HEK293 (cell line): Measurements from ENCODE around the gene AFG3L2.

ENCODE experiments used
- CTCF ChIA-PET: fragments of 350-600 bp; formaldehyde crosslinking; extraction: SDS; loops from one replicate; lab custom pipeline; 2021; ENCODE audit warnings: antibody characterized with exemption; lab: Yijun Ruan, JAX
- POLR2A ChIA-PET: fragments of 300-600 bp; formaldehyde crosslinking; extraction: SDS; loops from one replicate; lab custom pipeline; 2020; ENCODE audit warnings: antibody characterized with exemption, inconsistent platforms; lab: Yijun Ruan, JAX
- H3K27ac ChIP-seq: fragments of 200-500 bp; sonication (Bioruptor generic); 2 replicates; pipeline ENCODE4 v1.5.1; 2014; ENCODE audit warnings: low read depth, low read length, control low read depth, inconsistent platforms; ENCODE audit errors: extremely low read depth
- H3K36me3 ChIP-seq, 2 experiments: fragments of 200-500 bp in 1 of 2; sonication (Bioruptor generic) in 1 of 2; 1 replicate in 1 of 2; 2 replicates in 1 of 2; pipeline ENCODE4 v1.5.1; 2014 to 2017; ENCODE audit warnings: inconsistent platforms in 2 of 2, low read length in 2 of 2; ENCODE audit not compliant: control insufficient read depth in 2 of 2, insufficient read depth in 1 of 2
- H3K4me1 ChIP-seq: fragments of 200-500 bp; sonication (Bioruptor generic); 2 replicates; pipeline ENCODE4 v1.5.1; 2014; ENCODE audit warnings: mild to moderate bottlenecking, low read length, inconsistent platforms; ENCODE audit not compliant: control insufficient read depth, insufficient read depth
- H3K4me3 ChIP-seq: 2 replicates; pipeline ENCODE4 v1.5.1; 2011; ENCODE audit warnings: low read depth, mild to moderate bottlenecking, control low read depth, low read length, moderate library complexity
- H3K9me3 ChIP-seq: fragments of 200-500 bp; sonication (Bioruptor generic); 2 replicates; pipeline ENCODE4 v1.5.1; 2014; ENCODE audit warnings: low read depth, low read length, inconsistent platforms; ENCODE audit not compliant: control insufficient read depth, insufficient read depth
- GFI1B ChIP-seq: fragments of 450-650 bp; formaldehyde crosslinking; IDR thresholded peaks from 2 replicates; pipeline ENCODE4 v1.5.1; 2016; ENCODE audit warnings: missing biosample characterization, missing genetic modification characterization
- HOXA7 ChIP-seq: sonication (generic); formaldehyde crosslinking; IDR thresholded peaks from 2 replicates; pipeline ENCODE4 v1.8.1; 2022; ENCODE audit warnings: missing genetic modification reagents, borderline replicate concordance
- HOXD13 ChIP-seq: sonication (generic); formaldehyde crosslinking; IDR thresholded peaks from 2 replicates; pipeline ENCODE4 v1.8.0; 2022; ENCODE audit warnings: missing genetic modification reagents, borderline replicate concordance
- KLF9 ChIP-seq: fragments of 450-650 bp; formaldehyde crosslinking; IDR thresholded peaks from 2 replicates; pipeline ENCODE4 v1.5.1; 2016; ENCODE audit warnings: missing biosample characterization, missing genetic modification characterization, low read depth
- OSR2 ChIP-seq: fragments of 450-650 bp; formaldehyde crosslinking; IDR thresholded peaks from 2 replicates; pipeline ENCODE4 v1.5.1; 2016; ENCODE audit warnings: missing biosample characterization, missing genetic modification characterization
- PRDM4 ChIP-seq: fragments of 450-650 bp; formaldehyde crosslinking; IDR thresholded peaks from 2 replicates; pipeline ENCODE4 v1.5.1; 2017; ENCODE audit warnings: missing biosample characterization, missing genetic modification characterization
- SCRT1 ChIP-seq: fragments of 450-650 bp; formaldehyde crosslinking; IDR thresholded peaks from 2 replicates; pipeline ENCODE4 v1.5.1; 2016; ENCODE audit warnings: missing biosample characterization, missing genetic modification characterization, borderline replicate concordance
- SCRT2 ChIP-seq: fragments of 450-650 bp; formaldehyde crosslinking; IDR thresholded peaks from 2 replicates; pipeline ENCODE4 v1.5.1; 2016; ENCODE audit warnings: missing biosample characterization, missing genetic modification characterization
- SP2 ChIP-seq: fragments of 450-650 bp; formaldehyde crosslinking; IDR thresholded peaks from 2 replicates; pipeline ENCODE4 v1.5.1; 2016; ENCODE audit warnings: missing biosample characterization, missing genetic modification characterization
- ZFP37 ChIP-seq: fragments of 450-650 bp; formaldehyde crosslinking; IDR thresholded peaks from 2 replicates; pipeline ENCODE4 v1.5.1; 2016; ENCODE audit warnings: missing biosample characterization, missing genetic modification characterization
- ZNF114 ChIP-seq: fragments of 450-650 bp; formaldehyde crosslinking; IDR thresholded peaks from 2 replicates; pipeline ENCODE4 v1.5.0; 2017; ENCODE audit warnings: missing biosample characterization, missing genetic modification characterization
- ZNF175 ChIP-seq: fragments of 450-650 bp; formaldehyde crosslinking; IDR thresholded peaks from 2 replicates; pipeline ENCODE4 v1.5.1; 2016; ENCODE audit warnings: missing biosample characterization, missing genetic modification characterization
- ZNF18 ChIP-seq: fragments of 450-650 bp; formaldehyde crosslinking; IDR thresholded peaks from 2 replicates; pipeline ENCODE4 v1.5.1; 2016; ENCODE audit warnings: missing biosample characterization, missing genetic modification characterization
- ZNF214 ChIP-seq: fragments of 450-650 bp; formaldehyde crosslinking; IDR thresholded peaks from 2 replicates; pipeline ENCODE4 v1.5.1; 2017; ENCODE audit warnings: missing biosample characterization, mild to moderate bottlenecking, missing genetic modification characterization, borderline replicate concordance
- ZNF26 ChIP-seq: fragments of 450-650 bp; formaldehyde crosslinking; IDR thresholded peaks from 2 replicates; pipeline ENCODE4 v1.5.1; 2016; ENCODE audit warnings: missing biosample characterization, missing genetic modification characterization
- ZNF266 ChIP-seq: fragments of 450-650 bp; formaldehyde crosslinking; IDR thresholded peaks from 2 replicates; pipeline ENCODE4 v1.5.1; 2016; ENCODE audit warnings: missing biosample characterization, missing genetic modification characterization, low read depth
- ZNF280C ChIP-seq: fragments of 450-650 bp; formaldehyde crosslinking; IDR thresholded peaks from 2 replicates; pipeline ENCODE4 v1.5.1; 2016; ENCODE audit warnings: missing biosample characterization, missing genetic modification characterization
- ZNF302 ChIP-seq: fragments of 450-650 bp; formaldehyde crosslinking; IDR thresholded peaks from 2 replicates; pipeline ENCODE4 v1.5.1; 2016; ENCODE audit warnings: missing biosample characterization, missing genetic modification characterization, low read depth
- ZNF394 ChIP-seq: fragments of 450-650 bp; formaldehyde crosslinking; IDR thresholded peaks from 2 replicates; pipeline ENCODE4 v1.5.1; 2016; ENCODE audit warnings: missing biosample characterization, missing genetic modification characterization, mild to moderate bottlenecking, moderate library complexity, borderline replicate concordance
- ZNF510 ChIP-seq: fragments of 450-650 bp; formaldehyde crosslinking; IDR thresholded peaks from 2 replicates; pipeline ENCODE4 v1.5.1; 2018; ENCODE audit warnings: mild to moderate bottlenecking, missing genetic modification characterization, missing biosample characterization; ENCODE audit not compliant: insufficient replicate concordance
- ZNF830 ChIP-seq: fragments of 450-650 bp; IDR thresholded peaks from 2 replicates; pipeline ENCODE4 v1.5.0; 2018; ENCODE audit warnings: missing biosample characterization, missing genetic modification characterization, low read depth, mild to moderate bottlenecking, moderate library complexity

The AFG3L2 gene

GRCh38 chr18:12317664-12318333 lies 59.2 kb downstream of the AFG3L2 start:
- POLR2A ChIA-PET, result interaction anchor here (0.6 to 1.7 kb wide), 5 partner anchors 9 to 351 kb away, joined by 3 to 6 read pairs (median 5); no protein-coding TSS in a partner anchor
- CTCF ChIA-PET, result interaction anchor here (1.2 to 12.6 kb wide), 3 partner anchors 8 to 46 kb away, joined by 3 to 101 read pairs (median 15); no protein-coding TSS in a partner anchor
- Histone ChIP-seq H3K4me3 (no peak overlapping the region), H3K27ac (no peak overlapping the region), H3K9me3 (no peaks in the 10 kb centered on the region), H3K4me1 (0 out of 2 replicates have a peak, but pooled peaks cover 2% of the 10 kb centered on the region), H3K36me3 (peaks cover 32 to 68% of the 10 kb centered on the region in 2 experiments)
- TF ChIP-seq SCRT1 (tag by site-specific recombination) (peak; percentile 49; the same call in 1 of the 2 replicates), SCRT2 (tag by site-specific recombination) (peak; percentile 69; the same call in 1 of the 2 replicates), ZNF266 (tag by site-specific recombination) (no peak)

GRCh38 chr18:12315911-12316310 lies 61.1 kb downstream of the AFG3L2 start:
- POLR2A ChIA-PET, result no interaction called here
- CTCF ChIA-PET, result interaction anchor here (12.6 kb wide), 1 partner anchor 12 kb away, joined by 101 read pairs; no protein-coding TSS in a partner anchor
- no peak for TF ChIP-seq ZNF510 (tag by site-specific recombination)
- no peak for TF ChIP-seq ZFP37
- TF ChIP-seq ZNF280C (tag by site-specific recombination), result no peak
- TF ChIP-seq ZNF394 (tag by site-specific recombination), result no peak
- TF ChIP-seq ZNF214 (tag by site-specific recombination), result no peak
- TF ChIP-seq ZNF18 (tag by site-specific recombination), result no peak
- TF ChIP-seq KLF9, result no peak
- no peak for TF ChIP-seq OSR2 (tag by site-specific recombination)
- no peak for TF ChIP-seq HOXD13 (CRISPR knock-in tag)
- TF ChIP-seq ZNF26 (tag by site-specific recombination), result no peak
- TF ChIP-seq SP2 (tag by site-specific recombination), result no peak

GRCh38 chr18:12315490-12315889 lies 61.5 kb downstream of the AFG3L2 start:
- Histone ChIP-seq H3K4me3 (no peak overlapping the region), H3K27ac (no peak overlapping the region), H3K4me1 (no peaks in the 10 kb centered on the region), H3K9me3 (no peaks in the 10 kb centered on the region), H3K36me3 (peaks cover 40 to 78% of the 10 kb centered on the region in 2 experiments)
- ChIA-PET POLR2A (interaction anchor here (1.0 kb wide), 1 partner anchor 62 kb away, joined by 4 read pairs; the partner anchor contains the start of gene AFG3L2), CTCF (interaction anchor here (1.1 to 12.6 kb wide), 2 partner anchors 12 to 44 kb away, joined by 4 to 101 read pairs; no protein-coding TSS in a partner anchor)
- no peak for TF ChIP-seq ZNF302 (tag by site-specific recombination)
- TF ChIP-seq ZNF175 (tag by site-specific recombination), result no peak
- TF ChIP-seq PRDM4 (tag by site-specific recombination), result no peak
- no peak for TF ChIP-seq GFI1B (tag by site-specific recombination)
- TF ChIP-seq HOXA7 (CRISPR knock-in tag), result no peak
- TF ChIP-seq ZNF114, result no peak
- no peak for TF ChIP-seq ZNF830

More at GRCh38 chr18:12315911-12316310, 61.1 kb downstream of the AFG3L2 start:
- Histone ChIP-seq H3K27ac (no peak overlapping the region), H3K4me1 (no peaks in the 10 kb centered on the region), H3K4me3 (no peak overlapping the region), H3K36me3 (peaks cover 37 to 78% of the 10 kb centered on the region in 2 experiments), H3K9me3 (no peaks in the 10 kb centered on the region)
